Left forelimb (tissue), 1 donor: Measurements from ENCODE around the gene HOXC12.

Experiments
- DNase-seq: peaks from one replicate; pipeline ENCODE4 v3.0.0-alpha.2; 2018; ENCODE audit warnings: low spot score

Gene HOXC12

GRCh38 chr12:53940443-53941014, 14.2 kb upstream of the HOXC12 start:
- peak; percentile 52 for DNase-seq

GRCh38 chr12:53941187-53941586, 13.5 kb upstream of the HOXC12 start:
- peak; percentile 45 for DNase-seq

- no peak for DNase-seq
Observed at GRCh38 chr12:53941750-53942149, 13.0 kb upstream of the HOXC12 start.

GRCh38 chr12:53942467-53942997, 12.2 kb upstream of the HOXC12 start:
- no peak for DNase-seq

GRCh38 chr12:53944209-53944608, 10.5 kb upstream of the HOXC12 start:
- DNase-seq, result no peak

- peak; percentile 60 for DNase-seq
Observed at GRCh38 chr12:53944907-53945847, 9.5 kb upstream of the HOXC12 start.

- DNase-seq, result no peak
Observed at GRCh38 chr12:53947743-53948142, 7.0 kb upstream of the HOXC12 start.

- DNase-seq, result no peak
Observed at GRCh38 chr12:53948650-53949593, 5.8 kb upstream of the HOXC12 start.

- DNase-seq, result no peak
Observed at GRCh38 chr12:53949631-53950436, 4.9 kb upstream of the HOXC12 start.

- DNase-seq, result no peak
Observed at GRCh38 chr12:53950437-53950773, 4.3 kb upstream of the HOXC12 start.

- no peak for DNase-seq
Observed at GRCh38 chr12:53950789-53951576, 3.7 kb upstream of the HOXC12 start.

GRCh38 chr12:53951577-53952334, 2.9 kb upstream of the HOXC12 start:
- DNase-seq, result no peak

GRCh38 chr12:53952335-53952694, 2.4 kb upstream of the HOXC12 start:
- DNase-seq, result no peak

GRCh38 chr12:53952871-53953734, 1.6 kb upstream of the HOXC12 start:
- no peak for DNase-seq

- DNase-seq, result no peak
Observed at GRCh38 chr12:53953831-53954693, 641 bp upstream of the HOXC12 start.

GRCh38 chr12:53955036-53955775, 503 bp downstream of the HOXC12 start:
- no peak for DNase-seq

GRCh38 chr12:53955776-53956250, 1.1 kb downstream of the HOXC12 start:
- DNase-seq, result no peak
